ENCODE measurements around the gene CD3E.

GRCh38 chr11:118267486-118267885, 37.0 kb upstream of the CD3E start:
- TF ChIP-seq EZH2 (IDR thresholded peaks at IDR 0.05; ENCODE audit: insufficient read depth, poor library complexity, severe bottlenecking) (no peak), EZH2phosphoT487 (IDR thresholded peaks at IDR 0.05; ENCODE audit: insufficient read depth, low read depth) (no peak)
